Stimulated activated CD4-positive, alpha-beta T cell treated with anti-CD3 and anti-CD28 coated beads, TNF-alpha, amount 100 ng/mL, for 1 hour (primary cell): ENCODE results near the gene FITM2.
"Not testable (repeated sequence)": the region's sequence is repeated elsewhere in the genome, so short reads cannot be mapped to it uniquely, and the experiment has no call there.

Source experiments
- DNase-seq, 3 donors: peaks; one replicate each; pipeline ENCODE4 v3.0.0-alpha.2; 2020; ENCODE audit warnings: low read depth in 3 of 3, low spot score in 1 of 3

Gene FITM2

DNA sequence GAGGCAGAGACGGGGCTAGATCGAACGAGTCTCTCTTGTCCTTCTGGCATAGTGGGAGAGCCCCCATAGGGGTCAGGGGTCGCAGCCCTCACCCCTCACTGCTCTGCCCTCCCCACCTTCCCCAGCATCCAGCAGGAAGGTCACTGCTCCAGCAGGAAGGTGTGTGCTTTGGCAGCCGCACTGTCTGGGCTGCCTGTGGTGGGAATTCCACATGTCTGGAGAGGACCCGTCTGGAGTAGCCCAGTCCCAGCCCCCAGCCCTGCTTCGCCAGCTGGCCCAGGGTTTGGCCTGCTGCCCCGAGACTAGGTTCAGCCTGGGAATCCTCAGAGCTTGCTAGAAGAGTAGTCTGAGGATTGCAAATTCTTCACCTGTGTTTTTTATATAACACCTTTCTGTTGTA, 23.3 kb upstream of the FITM2 start:
- DNase-seq, result no peak

DNA sequence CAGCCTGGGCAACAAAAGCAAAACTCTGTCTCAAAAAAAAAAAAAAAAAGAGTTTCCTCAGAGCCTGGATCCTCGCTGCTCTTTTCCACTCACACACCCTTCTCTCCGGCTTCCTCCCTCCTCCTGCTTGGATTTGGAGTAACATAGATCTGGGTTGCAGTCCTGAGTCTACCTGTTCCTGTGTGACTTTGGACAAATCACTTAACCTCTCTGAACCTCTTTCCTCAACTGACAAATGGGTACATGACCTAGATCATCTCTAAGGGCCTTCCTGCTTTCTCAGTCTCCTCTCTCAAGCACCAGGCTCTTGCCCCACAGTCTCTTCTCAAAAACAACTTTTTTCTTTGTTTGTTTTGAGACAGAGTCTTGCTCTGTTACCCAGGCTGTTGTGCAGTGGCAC, 20.2 kb upstream of the FITM2 start:
- DNase-seq, result no peak

DNA sequence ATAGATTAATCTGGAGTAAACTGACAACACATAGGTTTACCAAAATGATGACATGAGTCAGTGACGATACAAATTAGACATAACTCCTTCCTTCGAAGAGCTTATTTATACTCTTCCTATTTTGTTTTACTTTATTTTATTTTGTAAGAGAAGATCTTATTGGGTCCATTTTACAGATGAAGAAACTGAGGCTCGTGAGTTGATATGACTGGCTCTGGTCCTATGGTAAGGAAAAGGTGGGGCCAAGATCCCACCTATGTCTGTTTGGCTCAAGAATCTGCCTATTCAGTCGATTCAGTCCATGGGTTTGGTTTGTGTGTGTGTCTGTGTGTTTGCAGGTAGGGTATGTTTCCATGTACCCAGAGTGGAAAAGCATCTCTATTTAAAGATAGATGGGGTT, 17.4 kb upstream of the FITM2 start:
- DNase-seq, result no peak

DNA sequence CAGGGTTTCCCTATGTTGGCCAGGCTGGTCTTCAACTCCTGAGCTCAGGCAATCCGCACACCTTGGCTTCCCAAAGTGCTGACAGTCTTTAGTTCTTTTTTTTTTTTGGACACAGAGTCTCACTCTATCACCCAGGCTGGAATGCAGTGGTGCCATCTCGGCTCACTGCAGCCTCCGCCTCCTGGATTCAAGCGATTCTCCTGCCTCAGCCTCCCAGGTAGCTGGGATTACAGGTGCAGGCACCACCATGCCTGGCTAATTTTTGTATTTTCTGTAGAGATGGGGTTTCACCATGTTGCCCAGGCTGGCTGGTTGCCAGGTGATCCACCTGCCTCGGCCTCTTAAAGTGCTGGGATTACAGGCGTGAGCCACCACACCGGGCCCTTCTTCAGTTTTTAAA, 16.7 kb upstream of the FITM2 start:
- not testable (repeated sequence) for DNase-seq

DNA sequence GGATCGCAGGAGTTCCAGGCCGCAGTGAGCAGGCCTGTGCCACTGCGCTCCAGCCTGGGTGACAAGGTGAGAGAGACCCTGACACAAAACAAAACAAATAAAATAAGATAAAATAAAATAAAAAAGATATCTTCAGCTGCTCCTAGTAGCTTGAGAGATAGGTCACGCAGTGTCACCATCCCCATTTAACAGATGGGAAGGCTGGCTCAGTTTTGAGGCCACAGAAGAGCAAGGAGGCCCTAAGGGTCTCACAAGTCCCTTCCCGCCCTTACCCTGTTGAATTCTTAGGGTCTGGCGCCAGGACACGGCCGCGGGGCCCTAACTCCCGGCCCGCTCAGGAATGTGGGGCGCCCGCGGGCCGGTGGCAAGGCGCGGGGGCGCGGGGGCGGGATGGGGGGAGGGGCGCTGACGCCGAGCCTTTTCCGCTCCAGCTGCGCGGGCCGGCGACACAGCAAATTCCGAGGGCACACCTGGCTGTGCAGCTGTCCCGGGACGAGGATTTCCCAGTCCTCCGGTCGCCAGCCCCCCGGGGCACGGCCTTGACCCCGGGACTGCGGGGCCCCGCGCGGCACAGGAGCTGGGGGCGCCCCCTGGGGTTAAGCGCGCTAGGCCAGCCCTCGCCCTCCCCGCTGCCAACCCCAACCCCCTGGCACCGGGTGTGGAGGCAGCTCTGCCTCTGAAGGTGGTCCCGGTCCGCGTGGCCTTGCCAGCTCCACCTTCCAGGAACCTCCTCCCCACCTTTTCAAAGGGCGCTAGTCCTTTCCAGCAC, 15.6 kb upstream of the FITM2 start:
- DNase-seq, result peak in 1 of 3 donors; percentile 14

DNA sequence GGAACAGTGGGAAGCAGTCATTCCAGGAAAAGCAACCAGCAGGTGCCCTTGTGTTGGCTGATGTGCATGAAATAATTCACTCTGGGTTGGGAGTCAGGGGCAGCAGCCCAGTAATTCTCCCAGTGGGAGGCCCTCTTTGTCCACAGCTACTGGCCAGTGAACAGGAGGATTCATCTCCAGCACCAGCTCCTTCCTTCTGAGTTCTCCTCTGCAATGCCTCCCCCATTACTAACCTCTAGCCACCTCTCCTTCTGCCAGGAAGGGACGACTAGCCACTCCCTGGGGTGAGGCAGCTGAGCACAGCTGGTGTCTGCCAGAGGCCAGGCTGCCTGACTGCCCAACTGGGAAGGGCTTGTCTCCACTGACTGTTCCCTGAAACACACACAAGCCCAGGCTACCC, 13.3 kb upstream of the FITM2 start:
- DNase-seq, result no peak

DNA sequence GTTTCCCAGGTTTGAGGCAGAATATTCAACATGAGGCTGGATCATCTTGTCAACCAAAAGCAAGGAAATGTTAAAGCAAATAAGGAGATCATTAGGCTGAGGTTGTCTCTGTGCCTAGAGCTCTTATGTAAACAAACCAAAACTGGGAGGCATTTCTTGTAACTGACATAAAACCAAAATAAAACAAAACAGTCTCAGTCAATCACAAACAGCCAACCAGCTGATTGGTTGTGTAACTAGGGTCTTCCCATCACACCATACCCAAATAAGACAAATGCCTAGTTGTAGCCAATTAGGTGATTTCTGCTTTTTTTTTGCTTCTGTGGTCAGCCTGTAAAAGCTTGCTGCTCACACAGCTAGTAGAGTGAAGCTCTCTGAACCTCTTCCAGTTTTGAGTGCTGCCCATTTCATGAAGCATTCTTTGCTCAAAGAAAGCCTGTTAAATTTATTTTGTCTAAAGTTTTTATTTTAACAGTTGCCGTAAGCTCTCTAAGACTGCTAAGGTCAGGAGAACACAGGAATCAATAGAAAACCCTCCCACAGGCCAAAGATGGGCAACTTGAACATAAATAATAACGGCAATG, 8.9 kb upstream of the FITM2 start:
- DNase-seq, result no peak

DNA sequence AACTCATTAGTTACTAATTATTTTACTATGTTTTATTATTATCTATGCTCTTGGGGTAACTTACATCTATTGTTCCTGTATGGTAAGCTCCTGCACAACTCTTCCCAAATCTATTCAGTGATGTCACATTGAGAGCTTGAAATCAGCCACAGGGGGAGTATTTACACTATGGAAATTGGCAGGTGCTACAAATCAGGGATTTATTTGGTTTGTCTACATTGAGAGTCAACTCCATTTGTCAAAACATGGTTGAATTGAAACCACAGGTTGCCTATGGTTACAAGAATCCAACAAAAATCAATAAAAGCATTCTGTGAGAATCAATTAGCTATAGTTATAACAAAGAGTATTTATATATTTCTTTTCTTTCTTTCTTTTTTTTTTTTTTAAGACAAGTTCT, 3.9 kb upstream of the FITM2 start:
- DNase-seq, result no peak

DNA sequence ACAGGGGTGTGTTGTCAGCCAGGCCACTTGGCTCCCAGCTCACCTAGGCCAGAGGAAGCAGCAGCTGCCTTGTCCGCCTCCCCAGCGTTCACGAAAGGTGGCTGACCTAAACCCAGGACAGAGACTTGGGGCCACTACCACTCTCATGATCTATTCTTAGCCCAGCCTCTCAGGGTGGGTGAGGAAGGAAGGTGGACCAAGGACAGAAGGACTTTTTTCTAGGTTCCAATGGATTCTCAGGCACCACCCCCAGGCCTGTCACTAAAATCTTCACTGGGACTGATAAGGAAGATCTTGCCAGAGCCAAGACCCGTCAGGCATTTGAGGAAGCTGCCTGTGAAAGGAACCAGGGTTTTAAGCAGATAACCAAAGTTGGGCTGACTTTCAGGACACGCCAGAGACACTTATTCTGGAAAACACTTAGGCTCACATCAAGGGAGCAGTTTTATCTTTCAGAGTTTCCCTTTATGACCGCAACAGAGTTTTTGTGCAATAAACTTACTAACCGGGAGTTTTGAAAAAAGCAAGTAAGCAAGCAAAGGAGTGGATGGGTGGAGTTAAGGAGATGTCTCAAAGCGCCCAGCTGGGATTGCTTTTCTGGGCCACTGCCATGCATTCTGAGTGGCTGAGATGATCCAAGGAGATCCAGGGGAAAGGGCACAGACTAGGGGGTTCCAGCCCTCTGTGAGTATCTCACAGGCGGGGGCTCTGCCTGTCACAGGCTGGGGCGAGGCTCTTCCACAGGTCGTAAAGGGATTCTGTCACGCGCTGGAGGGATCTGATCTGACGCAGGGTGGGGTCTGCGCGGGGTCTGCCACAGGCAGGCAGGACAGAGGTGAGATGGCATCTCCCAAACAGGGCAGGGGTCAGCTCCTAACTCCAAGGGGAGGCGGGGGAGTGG, 989 bp downstream of the FITM2 start:
- no peak for DNase-seq

DNA sequence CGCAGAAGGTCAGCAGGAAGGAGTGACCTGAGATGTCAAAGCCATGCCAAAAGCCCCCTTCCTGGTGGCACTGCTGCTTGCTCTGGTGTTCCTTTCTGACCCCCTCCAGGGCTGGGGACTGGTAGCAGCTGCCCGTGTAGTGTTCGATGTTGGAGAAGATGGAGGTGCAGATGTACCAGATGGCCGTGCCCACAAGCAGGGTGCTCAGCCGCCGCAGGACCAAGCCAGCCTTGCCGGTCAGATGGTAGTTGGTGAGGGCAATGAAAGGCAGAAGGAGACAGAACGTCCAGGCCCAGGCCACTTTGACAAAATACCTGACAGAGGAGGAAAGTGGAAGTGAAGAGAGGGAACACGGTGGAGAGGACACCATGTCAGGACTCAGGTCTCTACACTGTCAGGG, 4.1 kb downstream of the FITM2 start:
- no peak for DNase-seq

DNA sequence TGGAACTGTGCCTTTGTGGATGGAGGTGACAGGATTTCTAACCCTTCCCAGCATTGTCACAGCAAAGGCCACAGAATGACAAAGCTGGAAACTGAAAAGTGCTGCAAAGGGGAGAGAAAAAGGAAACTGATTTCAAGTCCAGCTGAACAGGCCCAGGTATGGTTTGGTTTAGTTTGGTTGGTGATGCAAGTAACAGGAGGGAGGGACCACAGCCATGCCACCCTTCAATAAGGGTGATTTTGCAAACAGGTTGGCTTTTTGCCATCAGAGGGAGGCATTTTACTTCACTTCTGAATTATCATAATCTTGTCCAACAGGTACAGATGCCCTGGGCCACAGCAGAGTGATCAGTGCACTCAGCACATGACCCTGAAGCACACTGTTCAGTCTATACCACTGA, 6.6 kb downstream of the FITM2 start:
- DNase-seq, result no peak

DNA sequence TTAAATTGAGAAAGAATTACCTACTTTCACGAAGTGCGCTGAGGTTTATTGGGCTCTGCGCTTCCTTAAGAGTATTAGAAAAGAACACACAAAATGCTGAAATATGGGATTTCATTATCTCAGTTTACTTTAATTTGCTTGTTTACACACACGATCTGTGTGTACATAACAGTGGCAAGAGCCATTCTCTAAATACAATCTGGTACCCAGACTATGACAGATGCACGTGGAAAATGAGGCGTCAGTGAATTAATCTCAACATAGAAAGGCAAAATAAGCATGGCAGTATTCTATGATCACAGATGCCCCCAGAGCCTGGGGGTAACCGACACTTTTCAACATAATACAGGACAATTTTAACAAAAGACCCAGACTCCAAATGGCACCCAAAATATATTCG, 8.3 kb downstream of the FITM2 start:
- no peak for DNase-seq

DNA sequence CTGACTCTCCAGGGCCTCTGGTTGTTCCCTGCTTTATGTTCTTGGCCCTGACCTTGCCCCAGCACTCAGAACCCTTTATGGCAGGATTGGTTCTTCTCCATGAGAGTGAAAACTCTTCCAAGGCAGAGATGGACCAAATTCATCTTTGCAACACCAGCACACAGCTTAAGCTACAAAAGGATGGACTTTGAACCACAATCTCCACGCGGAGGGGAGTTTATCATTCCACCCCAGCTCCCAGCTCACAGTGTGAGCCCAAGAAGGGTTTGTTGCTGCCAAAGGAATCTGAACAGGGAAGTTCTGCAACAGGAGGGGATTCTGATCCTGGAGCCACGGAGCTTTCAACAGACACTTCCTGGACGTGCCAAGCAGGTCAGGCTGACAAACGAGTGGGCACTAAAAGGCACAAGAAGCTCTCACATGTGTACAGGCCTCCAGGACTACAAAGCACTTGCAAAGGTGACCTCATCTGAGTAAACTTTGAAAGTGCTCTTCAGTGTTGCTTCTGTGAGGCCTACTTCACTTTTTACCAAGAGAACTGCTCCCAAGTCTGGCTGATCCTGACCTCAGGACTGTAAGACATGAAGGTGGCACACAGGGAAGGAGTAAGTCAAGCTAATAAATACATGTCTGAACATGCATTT, 8.9 kb downstream of the FITM2 start:
- DNase-seq, result no peak

DNA sequence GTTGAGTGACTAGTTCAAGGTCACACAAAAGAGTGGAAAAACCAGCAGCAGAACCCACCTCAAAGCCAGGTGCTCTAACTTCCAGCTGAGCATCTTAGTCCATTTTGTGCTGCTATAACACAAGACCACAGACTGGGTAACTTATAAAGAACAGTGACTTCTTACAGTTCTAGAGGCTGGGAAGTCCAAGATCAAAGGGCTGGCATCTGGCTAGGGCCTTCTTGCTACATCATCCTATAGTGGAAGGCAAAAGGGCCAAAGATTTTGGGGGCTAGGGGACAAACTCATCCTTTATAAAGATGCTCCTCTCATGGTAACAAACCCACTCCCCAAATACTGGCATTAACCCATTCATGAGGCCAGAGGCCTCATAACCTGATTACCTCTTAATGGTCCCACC, 9.7 kb downstream of the FITM2 start:
- no peak for DNase-seq

DNA sequence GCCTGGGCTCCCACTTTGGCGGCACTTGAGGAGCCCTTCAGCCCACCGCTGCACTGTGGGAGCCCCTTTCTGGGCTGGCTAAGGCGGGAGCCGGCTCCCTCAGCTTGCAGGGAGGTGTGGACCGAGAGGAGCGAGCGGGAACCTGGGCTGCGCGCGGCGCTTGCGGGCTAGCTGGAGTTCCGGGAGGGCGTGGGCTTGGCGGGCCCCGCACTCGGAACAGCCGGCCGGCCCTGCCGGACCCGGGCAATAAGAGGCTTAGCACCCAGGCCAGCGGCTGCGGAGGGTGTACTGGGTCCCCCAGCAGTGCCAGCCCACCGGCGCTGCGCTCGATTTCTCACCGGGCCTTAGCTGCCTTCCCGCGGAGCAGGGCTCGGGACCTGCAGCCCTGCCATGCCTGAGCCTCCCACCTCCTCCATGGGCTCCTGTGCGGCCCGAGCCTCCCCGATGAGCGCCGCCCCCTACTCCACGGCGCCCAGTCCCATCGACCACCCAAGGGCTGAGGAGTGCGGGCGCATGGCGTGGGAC, 11.9 kb downstream of the FITM2 start:
- DNase-seq, result not testable (repeated sequence)

DNA sequence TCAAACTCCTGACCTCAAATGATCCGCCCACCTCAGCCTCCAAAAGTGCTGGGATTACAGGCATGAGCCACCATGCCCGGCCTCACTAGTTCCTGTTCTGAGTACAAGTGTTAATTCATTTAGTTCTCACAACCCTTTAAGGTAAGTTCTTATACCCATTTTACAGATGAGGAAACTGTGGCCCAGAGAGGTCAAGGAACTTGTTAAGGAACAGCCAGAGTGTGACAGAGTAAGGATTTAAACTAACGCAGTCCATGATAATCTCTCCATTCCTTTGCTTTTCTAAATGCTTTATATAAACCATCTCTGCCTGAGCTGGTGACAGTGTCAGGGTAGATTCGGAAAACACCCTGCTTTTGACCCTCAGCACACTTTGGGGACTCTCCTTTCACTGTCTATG, 13.3 kb downstream of the FITM2 start:
- DNase-seq, result no peak

DNA sequence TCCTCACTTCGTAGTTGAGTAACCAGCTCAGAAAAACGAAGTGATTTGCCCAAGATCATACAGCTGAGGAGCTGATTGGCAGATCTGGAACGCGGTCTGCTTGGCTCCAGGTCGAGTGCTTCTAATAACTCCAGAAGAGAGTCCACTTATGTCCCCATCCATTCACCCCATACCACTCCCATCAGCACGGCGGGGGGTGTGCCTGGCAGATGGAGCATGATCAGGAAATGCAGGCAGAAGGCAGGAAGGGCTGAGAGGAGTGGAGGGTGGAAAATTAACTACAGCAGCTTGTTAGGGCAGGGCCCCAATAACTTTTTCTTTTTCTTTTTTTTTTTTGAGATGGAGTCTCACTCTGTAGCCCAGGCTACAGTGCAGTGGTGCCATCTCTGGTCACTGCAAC, 15.0 kb downstream of the FITM2 start:
- no peak for DNase-seq

DNA sequence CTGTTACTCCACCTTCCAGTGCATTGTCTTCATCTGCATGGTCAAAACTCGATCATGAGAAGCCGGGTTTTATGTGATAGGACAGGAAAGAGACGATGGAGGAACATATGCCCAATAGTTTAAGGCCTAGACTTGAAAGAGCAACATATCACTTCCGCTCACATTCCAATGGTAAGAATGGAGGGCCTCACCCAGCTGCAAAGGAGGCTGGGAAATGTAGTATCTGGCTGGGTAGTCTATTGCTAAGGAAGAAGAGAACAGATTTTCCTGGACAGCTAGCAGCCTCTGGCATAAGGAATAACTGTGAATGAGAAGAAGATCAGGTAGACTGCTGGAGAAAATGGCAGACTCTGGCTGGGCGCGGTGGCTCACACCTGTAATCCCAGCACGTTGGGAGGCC, 19.2 kb downstream of the FITM2 start:
- no peak for DNase-seq

DNA sequence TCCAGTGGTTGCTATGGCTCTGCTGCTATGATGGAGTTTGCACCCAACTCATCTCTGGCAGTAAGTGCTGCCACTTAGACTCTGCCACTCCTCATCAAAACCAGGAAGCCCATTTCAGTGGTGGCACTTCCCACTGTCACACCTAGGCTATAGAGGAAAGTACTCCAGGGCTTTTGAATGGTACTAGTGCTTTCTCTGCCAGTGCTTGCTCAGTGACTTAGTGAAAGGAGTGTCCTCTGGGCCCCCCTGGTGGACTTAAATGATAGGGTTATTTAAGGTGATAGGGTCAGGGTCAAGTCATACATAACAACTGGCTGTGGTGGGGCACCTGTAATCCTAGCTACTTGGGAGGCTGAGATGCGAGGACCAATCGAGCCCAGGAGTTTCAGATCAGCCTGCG, 22.8 kb downstream of the FITM2 start:
- DNase-seq, result no peak

DNA sequence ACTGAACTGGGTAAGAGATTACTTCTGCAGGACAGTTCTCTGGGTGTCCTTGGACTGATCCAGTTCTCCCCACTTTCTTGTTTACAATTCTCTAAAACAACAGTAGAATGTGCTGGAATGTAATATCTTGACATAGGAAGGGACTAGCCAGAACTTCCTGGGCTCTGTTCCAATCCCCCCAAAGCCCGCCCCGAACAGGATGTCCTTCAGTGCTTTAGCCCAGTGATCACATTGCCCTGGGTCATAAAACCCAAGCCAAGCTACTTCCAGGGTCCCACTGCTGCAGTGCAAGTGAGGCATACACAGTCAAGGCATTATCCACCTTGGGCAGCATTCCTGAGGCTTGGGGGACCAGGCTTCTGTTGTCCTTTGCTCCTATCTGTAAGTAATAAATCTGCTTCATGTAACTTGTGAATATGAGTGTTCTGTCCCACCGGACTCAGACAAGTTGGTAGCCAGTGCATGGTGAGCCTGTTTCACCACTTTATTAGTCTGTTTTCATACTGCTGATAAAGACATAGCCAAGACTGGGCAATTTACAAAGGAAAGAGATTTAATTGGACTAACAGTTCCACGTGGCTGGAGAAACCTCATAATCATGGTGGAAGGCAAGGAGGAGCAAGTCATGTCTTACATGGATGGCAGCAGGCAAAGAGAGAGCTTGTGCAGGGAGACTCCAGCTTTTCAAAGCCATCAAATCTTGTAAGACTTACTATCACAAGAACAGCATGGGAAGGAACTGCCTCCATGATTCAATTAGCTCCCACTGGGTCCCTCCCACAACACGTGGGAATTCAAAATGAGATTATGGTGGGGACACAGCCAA, 23.5 kb downstream of the FITM2 start:
- DNase-seq, result no peak

DNA sequence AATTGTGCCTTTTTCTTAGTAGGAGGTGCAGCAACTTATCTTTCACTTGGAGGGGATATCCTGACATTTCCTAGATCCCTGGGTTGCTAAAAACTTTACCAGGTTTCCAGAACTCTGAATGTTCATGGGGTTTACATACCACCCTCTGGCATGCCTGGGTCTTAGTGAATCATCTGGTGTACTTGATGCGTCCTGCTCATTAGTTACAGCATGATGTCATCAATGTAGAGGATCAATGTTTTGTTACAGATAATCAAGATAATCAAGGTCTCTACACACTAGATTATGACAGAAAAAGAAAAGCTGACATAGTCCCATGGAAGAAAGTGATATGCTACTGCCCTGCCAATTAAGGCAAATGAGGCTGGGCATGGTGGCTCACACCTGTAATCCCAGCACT, 27.0 kb downstream of the FITM2 start:
- no peak for DNase-seq
